Uterus (tissue), 2 donors: Measurements from ENCODE around the gene RNF146.

Source experiments
- CTCF ChIP-seq, 4 experiments: fragments of 200-600 bp in 2 of 4; fragments of 450-650 bp in 2 of 4; sonication (generic) in 2 of 4; IDR thresholded peaks; one replicate each; pipeline ENCODE4 v1.5.1; 2016 to 2019; ENCODE audit warnings: antibody characterized with exemption in 4 of 4, mild to moderate bottlenecking in 2 of 4, moderate library complexity in 1 of 4
- POLR2A ChIP-seq, 2 donors: fragments of 450-650 bp; IDR thresholded peaks; one replicate each; pipeline ENCODE4 v1.6.1; 2016; ENCODE audit warnings: antibody characterized with exemption in 2 of 2, mild to moderate bottlenecking in 1 of 2, moderate library complexity in 1 of 2

DNA sequence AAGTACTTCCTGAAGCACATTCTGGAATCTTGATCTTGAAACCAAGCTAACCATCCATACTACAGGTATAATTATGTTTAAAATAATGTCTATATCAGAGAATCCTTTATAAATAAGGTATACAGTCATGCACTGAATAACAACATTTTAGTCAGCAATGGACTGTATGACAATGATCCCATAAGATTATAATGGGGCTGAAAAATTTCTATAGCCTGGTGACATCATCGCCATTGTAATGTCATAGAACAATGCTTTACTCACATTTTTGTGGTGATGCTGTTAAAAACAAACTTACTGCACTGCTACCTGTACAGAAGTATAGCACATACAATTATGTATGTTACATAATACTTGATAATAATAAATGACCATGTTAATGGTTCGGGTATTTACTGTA, 31.8 kb downstream of the RNF146 start:
- no peak for TF ChIP-seq POLR2A (IDR thresholded peaks at IDR 0.05)
- TF ChIP-seq CTCF (IDR thresholded peaks at IDR 0.05), result no peak
